Measurements from ENCODE around the gene STXBP6. TPM values are rescaled to one million over a fixed set of nuclear protein-coding genes. Genes with fewer than 3 reads are reported as not detected.

Gene STXBP6
- total RNA-seq, 1 experiment from 2014 or later: not detected

DNA sequence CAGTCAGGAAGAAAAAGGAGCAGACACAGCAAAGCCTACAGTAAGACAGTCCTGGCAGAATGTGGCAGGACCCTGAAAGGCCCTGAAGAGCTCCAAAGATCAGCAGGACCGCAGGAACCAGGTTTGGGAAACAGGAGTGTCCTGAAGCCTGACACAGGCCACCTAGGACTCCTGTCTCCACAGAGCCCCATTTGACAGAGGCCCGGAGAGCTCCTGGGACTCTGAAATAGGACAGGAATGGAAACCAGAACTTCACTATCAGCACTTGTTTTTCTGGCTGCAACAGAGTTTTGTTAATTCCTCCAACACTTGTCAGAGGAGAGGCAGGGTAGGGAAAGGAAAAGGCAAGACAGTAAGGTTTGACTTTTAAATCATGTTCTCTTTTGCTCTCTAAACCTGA, 12.9 kb downstream of the STXBP6 start:
- no peaks in the 10 kb centered on the region for H3K36me3 ChIP-seq (ENCODE audit: control insufficient read depth, insufficient read depth, low read length)
- in situ Hi-C loops (cut with HindIII; ENCODE audit: low pct_unique_long_range_greater_than_20kb, low sequenced_read_pairs) (no loop called here), intact Hi-C loops (cut with micrococcal nuclease; ENCODE audit: unreplicated experiment) (no loop called here)
- H3K27ac ChIP-seq (ENCODE audit: low read length): no peak overlapping the region
- ChIA-PET POLR2A (no interaction called here), CTCF (no interaction called here)
- H3K27me3 ChIP-seq (ENCODE audit: control insufficient read depth, insufficient read depth, low read length): no peaks in the 10 kb centered on the region
- no peak overlapping the region for H3K4me3 ChIP-seq (ENCODE audit: low read depth in 2 of 2, low read length in 2 of 2)
- DNase-seq (ENCODE audit: low read depth, low spot score): no peak
- no peaks in the 10 kb centered on the region for H3K9me3 ChIP-seq (ENCODE audit: control insufficient read depth, insufficient read depth, low read depth, low read length)
- no peaks in the 10 kb centered on the region for H3K4me1 ChIP-seq (ENCODE audit: control insufficient read depth, insufficient read depth, low read length)
- no TSS peak for BruUV-seq (replicated peaks)
- no peak for ATAC-seq
- TF ChIP-seq, protein P1, sequence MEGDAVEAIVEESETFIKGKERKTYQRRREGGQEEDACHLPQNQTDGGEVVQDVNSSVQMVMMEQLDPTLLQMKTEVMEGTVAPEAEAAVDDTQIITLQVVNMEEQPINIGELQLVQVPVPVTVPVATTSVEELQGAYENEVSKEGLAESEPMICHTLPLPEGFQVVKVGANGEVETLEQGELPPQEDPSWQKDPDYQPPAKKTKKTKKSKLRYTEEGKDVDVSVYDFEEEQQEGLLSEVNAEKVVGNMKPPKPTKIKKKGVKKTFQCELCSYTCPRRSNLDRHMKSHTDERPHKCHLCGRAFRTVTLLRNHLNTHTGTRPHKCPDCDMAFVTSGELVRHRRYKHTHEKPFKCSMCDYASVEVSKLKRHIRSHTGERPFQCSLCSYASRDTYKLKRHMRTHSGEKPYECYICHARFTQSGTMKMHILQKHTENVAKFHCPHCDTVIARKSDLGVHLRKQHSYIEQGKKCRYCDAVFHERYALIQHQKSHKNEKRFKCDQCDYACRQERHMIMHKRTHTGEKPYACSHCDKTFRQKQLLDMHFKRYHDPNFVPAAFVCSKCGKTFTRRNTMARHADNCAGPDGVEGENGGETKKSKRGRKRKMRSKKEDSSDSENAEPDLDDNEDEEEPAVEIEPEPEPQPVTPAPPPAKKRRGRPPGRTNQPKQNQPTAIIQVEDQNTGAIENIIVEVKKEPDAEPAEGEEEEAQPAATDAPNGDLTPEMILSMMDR (IDR thresholded peaks at IDR 0.05): no peak
- TF ChIP-seq SIN3A (IDR thresholded peaks at IDR 0.05; ENCODE audit: borderline replicate concordance, insufficient read depth, low read depth, low read length) (no peak), POLR2AphosphoS5 (IDR thresholded peaks at IDR 0.05; ENCODE audit: low read depth, low read length) (no peak), REST (IDR thresholded peaks at IDR 0.05; ENCODE audit: insufficient read depth in 1 of 2, low read depth in 2 of 2, low read length in 1 of 2) (no peak), TCF7L2 (IDR thresholded peaks at IDR 0.05; ENCODE audit: low read depth, low read length) (no peak)

- Histone ChIP-seq H3K4me1 (ENCODE audit: control insufficient read depth, insufficient read depth, low read length) (no peaks in the 10 kb centered on the region), H3K27ac (ENCODE audit: low read length) (no peak overlapping the region), H3K27me3 (ENCODE audit: control insufficient read depth, insufficient read depth, low read length) (no peaks in the 10 kb centered on the region), H3K9me3 (ENCODE audit: control insufficient read depth, insufficient read depth, low read depth, low read length) (no peaks in the 10 kb centered on the region), H3K36me3 (ENCODE audit: control insufficient read depth, insufficient read depth, low read length) (no peaks in the 10 kb centered on the region), H3K4me3 (ENCODE audit: low read depth in 2 of 2, low read length in 2 of 2) (no peak overlapping the region)
- intact Hi-C loops (cut with micrococcal nuclease; ENCODE audit: unreplicated experiment) (no loop called here), in situ Hi-C loops (cut with HindIII; ENCODE audit: low pct_unique_long_range_greater_than_20kb, low sequenced_read_pairs) (no loop called here)
- CTCF ChIA-PET: no interaction called here
- TF ChIP-seq SIN3A (IDR thresholded peaks at IDR 0.05; ENCODE audit: borderline replicate concordance, insufficient read depth, low read depth, low read length): no peak
- TF ChIP-seq REST (IDR thresholded peaks at IDR 0.05; ENCODE audit: insufficient read depth in 1 of 2, low read depth in 2 of 2, low read length in 1 of 2): no peak
- TF ChIP-seq TCF7L2 (IDR thresholded peaks at IDR 0.05; ENCODE audit: low read depth, low read length): no peak
- TF ChIP-seq, protein P1 (IDR thresholded peaks at IDR 0.05): no peak
- no peak for TF ChIP-seq POLR2AphosphoS5 (IDR thresholded peaks at IDR 0.05; ENCODE audit: low read depth, low read length)
- no TSS peak for BruUV-seq (replicated peaks)
- POLR2A ChIA-PET: no interaction called here
- DNase-seq (ENCODE audit: low read depth, low spot score): no peak
- ATAC-seq: no peak
Measured at GRCh38 chr14:25034803-25035681, 14.9 kb downstream of the STXBP6 start.
